NCI-H1092 treated with DMSO at 0.1 percent for 48 hours (cell line): ENCODE data around the gene IQGAP1.
"Not testable (repeated sequence)": the region's sequence is repeated elsewhere in the genome, so short reads cannot be mapped to it uniquely, and the experiment has no call there.

Experiments used
- DNase-seq: peaks from one replicate; lab custom pipeline; 2025; lab: John Stamatoyannopoulos, UW

The IQGAP1 gene

GRCh38 chr15:90483637-90484036 is 95.6 kb downstream of the IQGAP1 start:
- no peak for DNase-seq

DNA sequence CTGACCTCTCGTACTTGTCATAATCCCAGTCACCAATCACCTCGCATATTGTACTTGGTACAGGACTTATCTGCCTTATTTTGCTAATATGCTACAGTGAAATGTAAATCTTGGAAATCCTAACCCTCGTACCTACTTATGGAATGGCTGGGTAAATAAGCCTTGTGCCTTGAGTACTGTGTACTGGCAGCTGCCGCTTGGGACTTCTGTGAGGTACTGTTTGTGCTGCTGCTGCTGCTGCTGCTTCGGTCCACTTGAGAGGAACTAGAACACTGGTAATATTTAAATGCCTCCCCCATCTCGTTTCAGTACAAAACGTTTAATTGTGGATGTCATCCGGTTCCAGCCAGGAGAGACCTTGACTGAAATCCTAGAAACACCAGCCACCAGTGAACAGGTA is 99.1 kb downstream of the IQGAP1 start:
- no peak for DNase-seq

GRCh38 chr15:90489514-90489913 is 101.5 kb downstream of the IQGAP1 start:
- DNase-seq = no peak

GRCh38 chr15:90489944-90490343 is 101.9 kb downstream of the IQGAP1 start:
- DNase-seq = no peak

DNA sequence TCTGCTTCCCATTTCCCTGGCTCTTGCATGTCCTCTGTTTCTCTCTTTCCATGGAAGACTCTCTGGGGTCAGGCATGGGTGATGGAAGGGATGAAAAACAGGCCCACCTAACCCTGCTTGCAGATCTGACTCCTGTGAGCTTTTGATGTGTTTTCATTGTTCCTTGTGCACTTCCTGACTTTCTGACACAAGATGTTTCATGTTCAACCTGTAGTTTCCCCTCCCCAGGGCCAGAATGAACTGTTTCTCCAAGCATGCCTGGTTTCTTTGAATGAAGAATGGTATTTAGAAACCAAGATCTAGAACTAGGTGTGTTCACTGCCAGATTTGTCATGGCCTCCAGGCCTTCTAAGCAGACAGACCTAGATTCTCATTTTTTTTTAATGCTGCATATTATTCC is 105.6 kb downstream of the IQGAP1 start:
- DNase-seq = no peak

- DNase-seq = no peak
Measured at GRCh38 chr15:90495067-90495466, 107.0 kb downstream of the IQGAP1 start.

DNA sequence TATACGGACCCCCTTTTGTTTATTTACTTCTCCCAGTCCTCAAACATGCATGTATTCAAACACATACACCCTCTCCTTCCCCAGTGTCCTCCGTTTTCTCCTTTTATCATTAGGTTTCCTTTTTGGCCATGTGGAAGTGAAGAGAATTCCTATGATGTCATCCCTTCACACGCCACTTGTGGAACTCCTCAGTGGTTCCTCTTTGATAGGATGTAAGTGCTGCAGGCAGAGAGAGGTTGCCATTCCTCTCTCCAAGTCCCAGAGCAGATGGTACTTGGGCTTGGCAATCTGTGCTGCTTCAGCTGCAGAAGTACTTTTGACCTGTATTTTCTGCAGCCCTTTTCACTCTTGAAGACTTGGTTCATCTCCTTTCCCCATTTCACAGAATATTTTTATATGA is 108.7 kb downstream of the IQGAP1 start:
- no peak for DNase-seq

GRCh38 chr15:90497376-90497775 is 109.3 kb downstream of the IQGAP1 start:
- no peak for DNase-seq

DNA sequence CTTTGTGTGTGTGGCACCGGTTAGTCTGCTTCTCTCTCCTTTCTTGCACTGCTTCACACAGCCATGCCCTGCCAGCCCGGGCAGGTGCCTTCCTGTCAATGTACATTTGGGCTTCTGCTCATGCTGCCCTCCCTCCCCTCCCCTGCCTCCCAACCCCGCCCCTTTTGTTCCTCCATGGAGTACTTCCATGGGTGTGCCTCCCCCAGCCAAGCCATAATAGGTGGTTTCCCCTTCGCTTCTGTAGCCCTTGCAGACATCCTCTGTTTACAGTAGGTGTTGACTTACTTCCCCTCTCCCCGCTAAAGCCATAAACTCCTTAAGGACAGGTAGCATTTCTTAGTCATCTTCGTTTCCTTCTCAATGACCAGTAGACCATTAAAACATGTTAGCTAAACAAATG is 109.9 kb downstream of the IQGAP1 start:
- DNase-seq = no peak

DNA sequence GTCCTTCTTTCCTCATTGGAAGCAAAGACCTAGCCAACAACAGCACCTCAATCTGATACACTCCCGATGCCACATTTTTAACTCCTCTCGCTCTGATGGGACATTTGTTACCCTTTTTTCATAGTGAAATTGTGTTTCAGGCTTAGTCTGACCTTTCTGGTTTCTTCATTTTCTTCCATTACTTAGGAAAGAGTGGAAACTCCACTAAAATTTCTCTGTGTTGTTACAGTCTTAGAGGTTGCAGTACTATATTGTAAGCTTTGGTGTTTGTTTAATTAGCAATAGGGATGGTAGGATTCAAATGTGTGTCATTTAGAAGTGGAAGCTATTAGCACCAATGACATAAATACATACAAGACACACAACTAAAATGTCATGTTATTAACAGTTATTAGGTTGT is 112.1 kb downstream of the IQGAP1 start:
- no peak for DNase-seq

DNA sequence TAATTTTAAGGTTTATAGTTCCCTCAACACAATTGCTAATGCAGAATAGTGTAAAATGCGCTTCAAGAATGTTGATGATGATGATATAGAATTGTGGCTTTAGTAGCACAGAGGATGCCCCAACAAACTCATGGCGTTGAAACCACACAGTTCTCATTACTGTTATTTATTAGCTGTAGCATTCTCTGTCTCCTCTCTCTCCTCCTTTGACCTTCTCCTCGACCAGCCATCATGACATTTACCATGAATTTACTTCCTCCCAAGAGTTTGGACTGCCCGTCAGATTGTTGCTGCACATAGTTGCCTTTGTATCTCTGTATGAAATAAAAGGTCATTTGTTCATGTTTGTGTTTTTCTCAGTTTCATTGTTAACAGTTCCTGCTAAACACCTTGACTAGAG is 113.9 kb downstream of the IQGAP1 start:
- DNase-seq = no peak

GRCh38 chr15:90510781-90511180 is 122.7 kb downstream of the IQGAP1 start:
- DNase-seq = not testable (repeated sequence)

DNA sequence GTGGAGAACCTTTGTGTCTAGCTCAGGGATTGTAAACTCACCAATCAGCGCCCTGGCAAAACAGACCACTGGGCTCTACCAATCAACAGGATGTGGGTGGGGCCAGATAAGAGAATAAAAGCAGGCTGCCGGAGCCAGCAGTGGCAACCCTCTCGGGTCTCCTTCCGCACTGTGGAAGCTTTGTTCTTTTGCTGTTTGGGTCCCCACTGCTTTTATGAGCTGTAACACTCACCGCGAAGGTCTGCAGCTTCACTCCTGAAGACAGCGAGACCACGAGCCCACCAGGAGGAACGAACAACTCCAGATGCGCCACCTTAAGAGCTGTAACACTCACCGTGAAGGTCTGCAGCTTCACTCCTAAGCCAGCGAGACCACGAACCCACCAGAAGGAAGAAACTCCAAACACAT is 123.2 kb downstream of the IQGAP1 start:
- DNase-seq = not testable (repeated sequence)

GRCh38 chr15:90512276-90512675 is 124.2 kb downstream of the IQGAP1 start:
- DNase-seq = no peak

GRCh38 chr15:90512981-90513380 is 124.9 kb downstream of the IQGAP1 start:
- no peak for DNase-seq

DNA sequence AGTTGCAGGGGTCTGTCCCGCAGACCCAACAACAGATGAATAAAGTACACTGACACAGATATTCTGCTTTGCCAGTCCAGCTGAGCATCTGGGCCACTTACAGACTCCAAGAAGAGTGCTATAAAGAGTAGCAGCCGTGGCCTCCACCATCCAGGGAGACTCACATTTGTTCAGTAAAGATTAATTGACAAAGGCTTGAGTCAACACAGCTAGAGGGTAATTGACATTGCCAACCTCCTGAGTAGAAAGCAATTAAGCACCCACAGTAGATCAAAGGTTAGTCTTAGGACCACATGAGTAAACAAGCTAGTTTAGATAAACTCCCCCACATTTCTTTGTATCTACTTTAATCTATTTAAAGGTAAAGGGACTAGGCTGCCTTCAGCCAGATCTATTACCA is 125.4 kb downstream of the IQGAP1 start:
- DNase-seq = no peak

- not testable (repeated sequence) for DNase-seq
Measured at GRCh38 chr15:90513893-90514292, 125.9 kb downstream of the IQGAP1 start.

GRCh38 chr15:90519688-90520087 is 131.6 kb downstream of the IQGAP1 start:
- DNase-seq = no peak

- no peak for DNase-seq
Measured at GRCh38 chr15:90520365-90520764, 132.3 kb downstream of the IQGAP1 start.

- DNase-seq = no peak
Measured at GRCh38 chr15:90523373-90523772, 135.3 kb downstream of the IQGAP1 start.

GRCh38 chr15:90524018-90524803 is 136.2 kb downstream of the IQGAP1 start:
- not testable (repeated sequence) for DNase-seq

GRCh38 chr15:90529011-90529370 is 140.9 kb downstream of the IQGAP1 start:
- DNase-seq = no peak

- DNase-seq = peak; percentile 4
Measured at GRCh38 chr15:90529371-90530249, 141.6 kb downstream of the IQGAP1 start, which contains the start of gene CRTC3. CRTC3 (plus strand) TSS chr15:90529923; CDS start chr15:90530072, 149 bp downstream.
